GM10266 (cell line): Measurements from ENCODE around the gene MITF.

ENCODE experiments used
- DNase-seq: peaks from one replicate; pipeline ENCODE4 v3.0.0; 2012; ENCODE audit errors: extremely low spot score
- CTCF ChIP-seq: IDR thresholded peaks from 2 replicates; pipeline ENCODE4 v1.5.1; 2012; ENCODE audit warnings: mild to moderate bottlenecking, low read depth; ENCODE audit not compliant: control insufficient read depth, insufficient read depth; ENCODE audit errors: missing control alignments

Gene MITF

DNA sequence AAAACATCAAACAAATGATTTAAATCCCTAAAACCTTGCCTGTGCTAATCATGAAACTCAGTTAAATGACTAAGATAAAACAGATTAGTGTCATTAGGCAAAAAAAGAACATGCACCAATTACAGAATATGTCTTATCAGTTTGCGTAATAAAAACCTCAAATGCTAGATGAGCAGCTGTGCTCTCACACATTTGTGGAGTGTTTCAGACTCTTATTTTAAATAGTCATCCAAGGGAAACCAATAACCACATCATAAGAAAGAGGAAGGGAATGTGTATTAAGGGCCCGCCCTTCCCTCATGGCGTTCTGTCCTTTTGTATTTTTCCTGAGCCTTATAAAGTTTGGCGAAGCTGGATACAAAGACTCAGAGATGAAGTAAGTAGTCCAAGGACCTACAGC is 266.8 kb downstream of the MITF start:
- DNase-seq = no peak
- TF ChIP-seq CTCF = no peak

DNA sequence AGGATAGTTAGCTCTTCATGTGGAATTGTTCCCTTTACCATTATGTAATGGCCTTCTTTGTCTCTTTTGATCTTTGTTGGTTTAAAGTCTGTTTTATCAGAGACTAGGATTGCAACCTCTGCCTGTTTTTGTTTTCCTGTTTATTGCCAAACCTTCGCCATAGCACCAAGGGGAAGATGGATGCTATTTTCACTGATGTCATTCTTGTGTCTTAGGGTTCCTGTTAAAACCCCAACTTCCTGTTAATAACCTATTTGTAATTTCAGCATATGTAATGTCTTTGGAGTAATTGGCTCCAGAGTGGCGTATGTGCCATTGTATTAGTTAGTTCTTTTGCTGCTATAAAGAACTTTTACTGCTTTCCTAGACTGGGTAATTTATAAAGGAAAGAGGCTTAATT is 271.1 kb downstream of the MITF start:
- DNase-seq = no peak
- TF ChIP-seq CTCF = no peak

DNA sequence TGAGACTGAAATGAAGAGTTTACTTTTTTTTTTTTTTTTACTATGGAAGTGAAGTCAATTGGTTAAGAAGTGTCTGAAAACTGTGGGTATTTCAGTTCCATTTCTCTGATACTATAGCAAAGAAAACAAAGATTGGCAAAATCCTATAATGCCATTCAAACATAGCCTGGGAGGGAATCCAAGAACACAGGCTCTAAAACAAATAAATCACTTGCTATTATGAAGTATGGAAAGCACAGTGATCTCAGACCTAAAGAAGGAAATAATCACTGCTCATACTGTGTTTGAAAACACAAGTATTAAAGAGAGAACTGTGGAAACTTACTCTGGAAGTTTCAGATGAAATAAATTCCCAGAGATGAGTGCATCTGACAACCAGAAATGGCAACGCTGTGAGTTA is 272.3 kb downstream of the MITF start:
- TF ChIP-seq CTCF = no peak
- DNase-seq = no peak
